Vagina (tissue), 2 donors: ENCODE data around the gene NYNRIN. TPM values are rescaled to one million over a fixed set of nuclear protein-coding genes. Genes with fewer than 3 reads are reported as not detected.
A peak's percentile ranks its signal among the peaks of the same experiment; 100 is the strongest.

Source experiments
- DNase-seq, 2 donors: peaks; one replicate each; pipeline ENCODE4 v3.0.0-alpha.2; 2017; ENCODE audit errors: extremely low spot score in 2 of 2
- H3K27ac ChIP-seq: fragments of 200-600 bp; sonication (generic); one replicate; pipeline ENCODE4 v1.5.1; 2019
- H3K27me3 ChIP-seq: fragments of 200-600 bp; sonication (generic); one replicate; pipeline ENCODE4 v1.5.1; 2019
- H3K36me3 ChIP-seq, 2 donors: fragments of 200-600 bp; sonication (generic); one replicate each; pipeline ENCODE4 v1.5.1; 2017 to 2019
- H3K4me1 ChIP-seq: fragments of 200-600 bp; sonication (generic); one replicate; pipeline ENCODE4 v1.5.1; 2019
- H3K4me3 ChIP-seq, 2 donors: fragments of 200-600 bp; sonication (generic); 1 replicate in 1 of 2; 2 replicates in 1 of 2; pipeline ENCODE4 v1.5.1; 2016 to 2019
- H3K9me3 ChIP-seq: fragments of 200-600 bp; sonication (generic); one replicate; pipeline ENCODE4 v1.5.1; 2019
- CTCF ChIP-seq, 3 experiments: fragments of 450-650 bp in 2 of 3; fragments of 200-600 bp in 1 of 3; sonication (generic) in 1 of 3; IDR thresholded peaks; one replicate each; pipeline ENCODE4 v1.5.1; 2017 to 2019; ENCODE audit warnings: antibody characterized with exemption in 3 of 3, mild to moderate bottlenecking in 2 of 3, moderate library complexity in 2 of 3
- POLR2A ChIP-seq, 2 donors: fragments of 450-650 bp; IDR thresholded peaks; one replicate each; pipeline ENCODE4 v1.6.1; 2017; ENCODE audit warnings: antibody characterized with exemption in 2 of 2, mild to moderate bottlenecking in 2 of 2, moderate library complexity in 2 of 2
- POLR2AphosphoS5 ChIP-seq, 2 donors: sonication (generic); formaldehyde crosslinking; IDR thresholded peaks; one replicate each; pipeline ENCODE4 v1.9.0; 2017; ENCODE audit warnings: antibody characterized with exemption in 2 of 2, mild to moderate bottlenecking in 2 of 2, low read depth in 1 of 2; ENCODE audit not compliant: insufficient read depth in 1 of 2
- intact Hi-C: fragments of 100-400 bp; cut with DNase I; formaldehyde crosslinking; loops from one replicate; pipeline ENCODE4 v1.15.1; 2023
- total RNA-seq: library from RNA; depleted of rRNA; stranded (reverse); fragments of >200 nt; gene quantifications from one replicate; pipeline ENCODE4 v1.2.3, GENCODE V29; 2016

Gene NYNRIN
- total RNA-seq, 1 donor from 2014 or later, result 14.7 TPM

DNA sequence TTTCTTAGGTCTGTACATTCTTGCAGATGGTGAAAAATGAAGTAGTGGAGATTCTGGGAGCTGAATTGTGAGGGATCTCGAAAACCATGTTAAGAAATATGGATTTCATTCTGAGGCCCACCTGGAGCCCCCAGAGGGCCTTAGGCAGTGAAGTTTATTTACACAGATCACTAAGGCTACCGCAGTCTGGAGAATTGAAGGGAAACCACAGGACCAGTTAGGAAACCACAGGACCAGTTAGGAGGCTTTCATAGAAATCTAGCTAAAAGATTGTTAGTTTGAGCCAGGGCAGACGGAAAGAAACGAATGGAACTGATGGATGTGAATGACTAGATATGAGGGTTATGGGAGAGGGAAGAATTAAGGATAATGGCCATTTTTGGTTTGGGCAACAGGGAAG lies 23.5 kb downstream of the NYNRIN start:
- Histone ChIP-seq H3K4me1 (peaks cover 32% of the 10 kb centered on the region), H3K27ac (no peak overlapping the region), H3K27me3 (no peaks in the 10 kb centered on the region), H3K4me3 (no peak overlapping the region), H3K36me3 (no peaks in the 10 kb centered on the region), H3K9me3 (no peaks in the 10 kb centered on the region)
- DNase-seq, result no peak
- intact Hi-C loops, result no loop called here
- TF ChIP-seq CTCF (IDR thresholded peaks at IDR 0.05) (no peak), POLR2A (IDR thresholded peaks at IDR 0.05) (no peak), POLR2AphosphoS5 (IDR thresholded peaks at IDR 0.05; ENCODE audit: insufficient read depth in 1 of 2, low read depth in 1 of 2) (no peak)

DNA sequence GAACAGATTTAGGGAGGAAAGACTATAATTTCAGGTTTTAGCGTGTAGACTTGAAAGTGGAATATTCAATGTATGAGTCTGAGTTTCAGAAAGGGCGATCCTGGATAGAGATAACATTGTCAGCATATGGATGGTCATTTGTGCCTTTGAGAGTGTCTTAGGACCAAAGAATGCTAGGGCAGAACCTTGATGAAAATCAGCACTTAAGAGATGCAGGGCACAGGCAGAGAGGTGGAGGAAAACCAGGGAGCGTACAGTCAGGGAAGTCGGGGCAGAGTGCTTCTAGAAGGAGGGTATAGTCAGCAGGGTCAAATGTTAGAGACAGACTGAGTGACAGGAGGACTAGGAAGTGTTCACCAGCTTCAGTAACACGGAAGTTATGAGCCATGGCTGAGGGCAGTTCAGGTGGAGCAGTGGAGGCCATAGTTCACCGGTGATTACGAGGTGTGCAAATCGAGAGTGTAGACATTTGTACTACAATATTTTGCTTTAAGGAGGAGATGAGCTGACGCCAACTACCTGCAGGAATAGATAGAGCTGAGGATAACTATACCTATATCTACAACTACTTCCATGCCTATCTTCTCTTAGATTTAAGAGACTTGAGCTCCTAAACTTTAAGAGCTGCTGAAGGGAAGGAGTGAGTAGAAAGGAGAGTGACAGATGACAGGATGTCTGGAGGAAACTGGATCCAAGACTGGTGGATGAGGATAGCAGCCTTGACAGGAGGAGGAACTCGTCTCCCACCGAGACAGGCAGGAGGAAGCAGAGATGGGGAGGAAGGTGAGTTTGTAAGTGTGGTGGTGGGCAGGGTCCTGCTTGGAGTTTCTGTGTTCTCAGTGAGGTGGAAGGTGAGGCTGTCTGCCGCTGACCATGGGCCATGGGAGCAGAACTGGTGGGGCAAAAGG lies 24.1 kb downstream of the NYNRIN start:
- Histone ChIP-seq H3K4me3 (no peak overlapping the region), H3K36me3 (no peaks in the 10 kb centered on the region), H3K9me3 (no peaks in the 10 kb centered on the region), H3K27ac (no peak overlapping the region), H3K4me1 (peaks cover 37% of the 10 kb centered on the region), H3K27me3 (no peaks in the 10 kb centered on the region)
- DNase-seq, result no peak
- intact Hi-C loops, result no loop called here
- TF ChIP-seq POLR2A (IDR thresholded peaks at IDR 0.05) (no peak), POLR2AphosphoS5 (IDR thresholded peaks at IDR 0.05; ENCODE audit: insufficient read depth in 1 of 2, low read depth in 1 of 2) (no peak), CTCF (IDR thresholded peaks at IDR 0.05) (no peak)

- no peak overlapping the region for H3K27ac ChIP-seq
- no peak for DNase-seq
- intact Hi-C loops, result no loop called here
Measured at GRCh38 chr14:24425704-24426103, 26.9 kb downstream of the NYNRIN start.

GRCh38 chr14:24426150-24426911 lies 27.5 kb downstream of the NYNRIN start:
- peak in 1 of 2 donors; percentile 6 for DNase-seq
- peaks cover 42% of the 10 kb centered on the region for H3K4me1 ChIP-seq
- H3K36me3 ChIP-seq, result no peaks in the 10 kb centered on the region
- no peaks in the 10 kb centered on the region for H3K9me3 ChIP-seq
- TF ChIP-seq POLR2A (IDR thresholded peaks at IDR 0.05) (no peak), CTCF (IDR thresholded peaks at IDR 0.05) (no peak), POLR2AphosphoS5 (IDR thresholded peaks at IDR 0.05; ENCODE audit: insufficient read depth in 1 of 2, low read depth in 1 of 2) (no peak)
- no peak overlapping the region for H3K27ac ChIP-seq
- no peaks in the 10 kb centered on the region for H3K27me3 ChIP-seq
- no peak overlapping the region for H3K4me3 ChIP-seq
- intact Hi-C loops, result no loop called here

More at GRCh38 chr14:24425704-24426103, 26.9 kb downstream of the NYNRIN start:
- TF ChIP-seq CTCF (IDR thresholded peaks at IDR 0.05) (no peak), POLR2A (IDR thresholded peaks at IDR 0.05) (no peak), POLR2AphosphoS5 (IDR thresholded peaks at IDR 0.05; ENCODE audit: insufficient read depth in 1 of 2, low read depth in 1 of 2) (peak in 1 of 2 donors; percentile 57)
- H3K27me3 ChIP-seq, result no peaks in the 10 kb centered on the region
- H3K36me3 ChIP-seq, result no peaks in the 10 kb centered on the region
- no peak overlapping the region for H3K4me3 ChIP-seq
- H3K9me3 ChIP-seq, result no peaks in the 10 kb centered on the region
- H3K4me1 ChIP-seq, result peaks cover 36% of the 10 kb centered on the region
